ENCODE measurements around the gene NPPA. TPM values are rescaled to one million over a fixed set of nuclear protein-coding genes. Genes with fewer than 3 reads are reported as not detected.

NPPA gene
- polyA plus RNA-seq, 1 of the 3 experiments (the other 2 are of a cell fraction), result not detected

GRCh38 chr1:11822091-11822490, 25.5 kb downstream of the NPPA start:
- no peaks in the 10 kb centered on the region for H3K9me3 ChIP-seq
- H2AFZ ChIP-seq (ENCODE audit: low read depth), result no peak overlapping the region
- H3K27me3 ChIP-seq (ENCODE audit: insufficient read depth), result no peaks in the 10 kb centered on the region
- no peaks in the 10 kb centered on the region for H3K79me2 ChIP-seq (ENCODE audit: insufficient read depth)
- H3K36me3 ChIP-seq (replicated peaks in 1 of 2; ENCODE audit: control insufficient read depth in 1 of 2, insufficient read depth in 2 of 2, low read length in 1 of 2), result peaks cover 19 to 65% of the 10 kb centered on the region in 2 experiments
- H3K4me2 ChIP-seq, result no peak overlapping the region
- no peak overlapping the region for H3K4me3 ChIP-seq (ENCODE audit: low read depth in 2 of 2, low read length in 1 of 2)
- ChIA-PET CTCF (interaction anchor here (6.4 kb wide), 1 partner anchor 17 kb away, joined by 29 read pairs; no protein-coding TSS in a partner anchor), POLR2A (no interaction called here)
- no peak overlapping the region for H3K9ac ChIP-seq
- H3K4me1 ChIP-seq (ENCODE audit: control insufficient read depth in 1 of 2, insufficient read depth in 2 of 2, low read depth in 1 of 2, low read length in 1 of 2), result no peaks in the 10 kb centered on the region
- no peaks in the 10 kb centered on the region for H4K20me1 ChIP-seq (ENCODE audit: insufficient read depth)
- peaks cover 14% of the 10 kb centered on the region for H3F3A ChIP-seq (replicated peaks; ENCODE audit: insufficient read depth)
- no peak for TF ChIP-seq POLR2AphosphoS5 (IDR thresholded peaks at IDR 0.05; ENCODE audit: low read depth, low read length)
- H3K27ac ChIP-seq (ENCODE audit: low read depth in 2 of 2, low read length in 1 of 2), result peak overlapping the region; percentile 12 to 35; a peak in 1 of 4 replicates
- no peak for DNase-seq
- WGBS (ENCODE audit: low lambda C conversion rate), result 83% methylated on average over 3 of the region's 3 CpGs
- H3K9me2 ChIP-seq, result no peaks in the 10 kb centered on the region

GRCh38 chr1:11817192-11817591, 30.4 kb downstream of the NPPA start:
- H3K27ac ChIP-seq (ENCODE audit: low read depth in 2 of 2, low read length in 1 of 2), result no peak overlapping the region
- no peak overlapping the region for H3K4me3 ChIP-seq (ENCODE audit: low read depth in 2 of 2, low read length in 1 of 2)
- ChIA-PET POLR2A (interaction anchor here (1.0 kb wide), 1 partner anchor 11 kb away, joined by 3 read pairs; the partner anchor contains the start of gene MTHFR), CTCF (no interaction called here)
- H3K36me3 ChIP-seq (replicated peaks in 1 of 2; ENCODE audit: control insufficient read depth in 1 of 2, insufficient read depth in 2 of 2, low read length in 1 of 2), result peaks cover 35 to 55% of the 10 kb centered on the region in 2 experiments
- H3K4me1 ChIP-seq (ENCODE audit: control insufficient read depth in 1 of 2, insufficient read depth in 2 of 2, low read depth in 1 of 2, low read length in 1 of 2), result no peaks in the 10 kb centered on the region
- H2AFZ ChIP-seq (ENCODE audit: low read depth), result no peak overlapping the region
- no peak for DNase-seq
- H3K9ac ChIP-seq, result no peak overlapping the region
- no peaks in the 10 kb centered on the region for H3K9me3 ChIP-seq
- H3K27me3 ChIP-seq (ENCODE audit: insufficient read depth), result no peaks in the 10 kb centered on the region
- H3F3A ChIP-seq (replicated peaks; ENCODE audit: insufficient read depth), result peaks cover 14% of the 10 kb centered on the region
- H4K20me1 ChIP-seq (ENCODE audit: insufficient read depth), result no peaks in the 10 kb centered on the region
- TF ChIP-seq EZH2phosphoT487 (IDR thresholded peaks at IDR 0.05; ENCODE audit: borderline replicate concordance, low read depth) (no peak), YY1 (IDR thresholded peaks at IDR 0.05; ENCODE audit: low read depth) (no peak), SIN3A (IDR thresholded peaks at IDR 0.05; ENCODE audit: borderline replicate concordance, low read depth, low read length) (no peak), RCOR1 (IDR thresholded peaks at IDR 0.05; ENCODE audit: low read length) (no peak), MAX (IDR thresholded peaks at IDR 0.05; ENCODE audit: low read depth) (no peak), FOXM1 (IDR thresholded peaks at IDR 0.05; ENCODE audit: low read depth) (no peak), EP300 (IDR thresholded peaks at IDR 0.05; ENCODE audit: borderline replicate concordance in 1 of 2, low read depth in 1 of 2, low read length in 1 of 2) (no peak), PBX3 (IDR thresholded peaks at IDR 0.05) (no peak), REST (IDR thresholded peaks at IDR 0.05; ENCODE audit: low read depth, low read length) (no peak), MXI1 (IDR thresholded peaks at IDR 0.05; ENCODE audit: low read depth, low read length) (no peak), GATA2 (CRISPR knock-in tag; IDR thresholded peaks at IDR 0.05) (no peak), FOXJ3 (CRISPR knock-in tag; IDR thresholded peaks at IDR 0.05) (no peak)
- H3K79me2 ChIP-seq (ENCODE audit: insufficient read depth), result peaks cover 17% of the 10 kb centered on the region
- no peak overlapping the region for H3K4me2 ChIP-seq
- 97% methylated on average over 12 of the region's 12 CpGs for WGBS (ENCODE audit: low lambda C conversion rate)
- H3K9me2 ChIP-seq, result no peaks in the 10 kb centered on the region

Measured in SK-N-SH (cell line).